NOMO-1 treated with DMSO at 0.1 percent for 48 hours (cell line): ENCODE results near the gene MXRA7.
A peak's percentile ranks its signal among the peaks of the same experiment; 100 is the strongest.
"Not testable (repeated sequence)": the region's sequence is repeated elsewhere in the genome, so short reads cannot be mapped to it uniquely, and the experiment has no call there.

Experiments
- DNase-seq: peaks from one replicate; lab custom pipeline; 2025; ENCODE audit not compliant: unreplicated experiment; lab: John Stamatoyannopoulos, UW

MXRA7 gene

GRCh38 chr17:76735586-76736348 is 25.0 kb upstream of the MXRA7 start:
- DNase-seq = no peak

GRCh38 chr17:76735006-76735405 is 24.2 kb upstream of the MXRA7 start:
- DNase-seq = peak; percentile 35

- DNase-seq = peak; percentile 54
These were observed 23.5 kb upstream of the MXRA7 start for GRCh38 chr17:76734080-76734840.

GRCh38 chr17:76733618-76733957 is 22.8 kb upstream of the MXRA7 start:
- DNase-seq = no peak

GRCh38 chr17:76732734-76733617 is 22.2 kb upstream of the MXRA7 start:
- no peak for DNase-seq

GRCh38 chr17:76731800-76732733 is 21.3 kb upstream of the MXRA7 start:
- DNase-seq = not testable (repeated sequence)

- DNase-seq = no peak
These were observed 17.1 kb upstream of the MXRA7 start for GRCh38 chr17:76727745-76728456.

- DNase-seq = peak; percentile 51
These were observed 16.3 kb upstream of the MXRA7 start, which contains the start of gene METTL23 for GRCh38 chr17:76726776-76727718. TSS of gene METTL23 (plus strand) at chr17:76726839. CDS start at chr17:76729711, 2,872 bp downstream.

- peak; percentile 98 for DNase-seq
These were observed 15.5 kb upstream of the MXRA7 start, which contains the start of gene JMJD6 for GRCh38 chr17:76726231-76726775. TSS of gene JMJD6 (minus strand) at chr17:76726606. CDS start at chr17:76726475, 131 bp downstream.

- peak; percentile 52 for DNase-seq
These were observed 14.9 kb upstream of the MXRA7 start for GRCh38 chr17:76725580-76726230.

GRCh38 chr17:76723812-76724211 is 13.0 kb upstream of the MXRA7 start:
- DNase-seq = no peak

- not testable (repeated sequence) for DNase-seq
These were observed 12.2 kb upstream of the MXRA7 start for GRCh38 chr17:76722977-76723376.

GRCh38 chr17:76722279-76722678 is 11.5 kb upstream of the MXRA7 start:
- DNase-seq = no peak

GRCh38 chr17:76721463-76721862 is 10.7 kb upstream of the MXRA7 start:
- DNase-seq = no peak

GRCh38 chr17:76720941-76721340 is 10.2 kb upstream of the MXRA7 start:
- no peak for DNase-seq

- DNase-seq = no peak
These were observed 9.4 kb upstream of the MXRA7 start for GRCh38 chr17:76720211-76720610.

GRCh38 chr17:76718516-76718915 is 7.8 kb upstream of the MXRA7 start:
- DNase-seq = no peak

- DNase-seq = no peak
These were observed 6.1 kb upstream of the MXRA7 start for GRCh38 chr17:76716839-76717215.
